ENCODE measurements around the gene FDCSP. TPM values are rescaled to one million over a fixed set of nuclear protein-coding genes. Genes with fewer than 3 reads are reported as not detected.

Gene FDCSP
- total RNA-seq, 1 donor from 2014 or later = not detected

- H3K9me3 Mint-ChIP-seq (ENCODE audit: unreplicated experiment) = no peaks in the 10 kb centered on the region
- no peaks in the 10 kb centered on the region for H3K4me1 Mint-ChIP-seq (ENCODE audit: unreplicated experiment)
- H3K36me3 Mint-ChIP-seq (ENCODE audit: unreplicated experiment) = no peaks in the 10 kb centered on the region
- TF ChIP-seq, protein P1, sequence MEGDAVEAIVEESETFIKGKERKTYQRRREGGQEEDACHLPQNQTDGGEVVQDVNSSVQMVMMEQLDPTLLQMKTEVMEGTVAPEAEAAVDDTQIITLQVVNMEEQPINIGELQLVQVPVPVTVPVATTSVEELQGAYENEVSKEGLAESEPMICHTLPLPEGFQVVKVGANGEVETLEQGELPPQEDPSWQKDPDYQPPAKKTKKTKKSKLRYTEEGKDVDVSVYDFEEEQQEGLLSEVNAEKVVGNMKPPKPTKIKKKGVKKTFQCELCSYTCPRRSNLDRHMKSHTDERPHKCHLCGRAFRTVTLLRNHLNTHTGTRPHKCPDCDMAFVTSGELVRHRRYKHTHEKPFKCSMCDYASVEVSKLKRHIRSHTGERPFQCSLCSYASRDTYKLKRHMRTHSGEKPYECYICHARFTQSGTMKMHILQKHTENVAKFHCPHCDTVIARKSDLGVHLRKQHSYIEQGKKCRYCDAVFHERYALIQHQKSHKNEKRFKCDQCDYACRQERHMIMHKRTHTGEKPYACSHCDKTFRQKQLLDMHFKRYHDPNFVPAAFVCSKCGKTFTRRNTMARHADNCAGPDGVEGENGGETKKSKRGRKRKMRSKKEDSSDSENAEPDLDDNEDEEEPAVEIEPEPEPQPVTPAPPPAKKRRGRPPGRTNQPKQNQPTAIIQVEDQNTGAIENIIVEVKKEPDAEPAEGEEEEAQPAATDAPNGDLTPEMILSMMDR (IDR thresholded peaks at IDR 0.05) = no peak
- no peak for DNase-seq (ENCODE audit: extremely low spot score, unreplicated experiment)
- no peak overlapping the region for H3K27ac Mint-ChIP-seq (ENCODE audit: unreplicated experiment)
- peaks cover 28% of the 10 kb centered on the region for H3K27me3 Mint-ChIP-seq (ENCODE audit: unreplicated experiment)
- no peak overlapping the region for H3K4me3 Mint-ChIP-seq (ENCODE audit: unreplicated experiment)
Observed at GRCh38 chr4:70182517-70183167, 43.3 kb upstream of the FDCSP start.

DNA sequence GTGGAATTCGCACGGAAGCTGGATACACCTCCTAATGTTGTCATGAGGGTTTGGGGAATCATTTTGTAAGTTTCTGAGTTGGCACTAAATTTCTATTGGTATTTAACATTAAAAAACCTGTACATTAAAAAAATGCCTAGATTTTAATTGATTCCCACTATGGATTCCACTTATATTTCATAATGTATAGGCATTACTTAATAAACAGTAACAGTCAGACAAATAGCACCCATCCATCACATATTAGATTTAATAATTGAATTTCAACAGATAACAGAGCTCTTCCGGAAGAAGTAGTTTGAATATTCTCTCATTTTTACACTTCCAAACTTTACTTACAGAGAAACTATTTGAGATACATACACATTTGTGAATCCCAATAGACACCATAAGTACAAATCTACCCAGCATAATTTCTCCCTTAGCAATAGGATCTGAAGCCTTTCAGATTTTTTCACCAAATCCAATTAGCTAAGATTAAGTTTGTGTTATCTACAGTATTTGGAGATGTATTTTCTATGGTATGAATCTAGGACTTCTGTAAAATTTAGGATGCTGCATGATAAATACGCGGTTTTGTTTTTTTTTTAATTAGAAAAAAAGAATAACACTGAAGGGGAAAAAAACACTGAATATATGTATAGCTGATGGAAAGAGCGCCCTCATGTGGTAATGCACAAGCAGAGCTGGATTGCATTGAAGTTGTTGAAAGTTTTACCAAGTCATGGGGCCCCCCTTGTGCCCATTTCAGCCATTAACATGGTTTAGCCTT, 42.6 kb upstream of the FDCSP start:
- H3K36me3 Mint-ChIP-seq (ENCODE audit: unreplicated experiment) = no peaks in the 10 kb centered on the region
- no peaks in the 10 kb centered on the region for H3K4me1 Mint-ChIP-seq (ENCODE audit: unreplicated experiment)
- no peak for DNase-seq (ENCODE audit: extremely low spot score, unreplicated experiment)
- H3K27me3 Mint-ChIP-seq (ENCODE audit: unreplicated experiment) = peaks cover 31% of the 10 kb centered on the region
- TF ChIP-seq, protein P1 (IDR thresholded peaks at IDR 0.05) = peak; percentile 72
- no peak overlapping the region for H3K4me3 Mint-ChIP-seq (ENCODE audit: unreplicated experiment)
- no peak overlapping the region for H3K27ac Mint-ChIP-seq (ENCODE audit: unreplicated experiment)
- no peaks in the 10 kb centered on the region for H3K9me3 Mint-ChIP-seq (ENCODE audit: unreplicated experiment)

GRCh38 chr4:70183940-70184246, 42.0 kb upstream of the FDCSP start:
- no peak overlapping the region for H3K4me3 Mint-ChIP-seq (ENCODE audit: unreplicated experiment)
- no peak for DNase-seq (ENCODE audit: extremely low spot score, unreplicated experiment)
- H3K9me3 Mint-ChIP-seq (ENCODE audit: unreplicated experiment) = no peaks in the 10 kb centered on the region
- no peaks in the 10 kb centered on the region for H3K4me1 Mint-ChIP-seq (ENCODE audit: unreplicated experiment)
- H3K27me3 Mint-ChIP-seq (ENCODE audit: unreplicated experiment) = peaks cover 31% of the 10 kb centered on the region
- H3K36me3 Mint-ChIP-seq (ENCODE audit: unreplicated experiment) = no peaks in the 10 kb centered on the region
- TF ChIP-seq, protein P1 (IDR thresholded peaks at IDR 0.05) = no peak
- no peak overlapping the region for H3K27ac Mint-ChIP-seq (ENCODE audit: unreplicated experiment)

DNA sequence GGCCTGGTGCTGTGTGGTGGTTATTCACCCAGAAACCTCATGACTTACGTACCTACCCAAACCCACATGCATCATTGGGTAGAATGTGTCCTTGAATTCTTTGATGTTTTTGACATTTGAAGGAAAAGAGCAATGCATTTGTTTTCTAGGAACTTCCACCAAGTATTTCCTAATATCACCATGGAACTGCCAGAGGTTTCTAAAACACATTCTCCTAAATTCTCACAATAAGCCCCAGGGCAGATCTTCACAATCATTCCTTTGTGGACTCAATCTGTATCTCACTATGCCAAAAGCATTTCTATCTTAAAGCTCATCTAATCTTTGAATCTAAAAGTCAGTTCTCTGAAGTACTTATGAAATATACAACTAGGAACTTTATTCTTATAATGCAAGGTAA, 38.7 kb upstream of the FDCSP start:
- TF ChIP-seq, protein P1 (IDR thresholded peaks at IDR 0.05) = no peak
- Mint-ChIP-seq H3K36me3 (ENCODE audit: unreplicated experiment) (no peaks in the 10 kb centered on the region), H3K4me3 (ENCODE audit: unreplicated experiment) (no peak overlapping the region), H3K9me3 (ENCODE audit: unreplicated experiment) (no peaks in the 10 kb centered on the region), H3K4me1 (ENCODE audit: unreplicated experiment) (no peaks in the 10 kb centered on the region), H3K27me3 (ENCODE audit: unreplicated experiment) (peaks cover 30% of the 10 kb centered on the region), H3K27ac (ENCODE audit: unreplicated experiment) (no peak overlapping the region)
- DNase-seq (ENCODE audit: extremely low spot score, unreplicated experiment) = no peak

DNA sequence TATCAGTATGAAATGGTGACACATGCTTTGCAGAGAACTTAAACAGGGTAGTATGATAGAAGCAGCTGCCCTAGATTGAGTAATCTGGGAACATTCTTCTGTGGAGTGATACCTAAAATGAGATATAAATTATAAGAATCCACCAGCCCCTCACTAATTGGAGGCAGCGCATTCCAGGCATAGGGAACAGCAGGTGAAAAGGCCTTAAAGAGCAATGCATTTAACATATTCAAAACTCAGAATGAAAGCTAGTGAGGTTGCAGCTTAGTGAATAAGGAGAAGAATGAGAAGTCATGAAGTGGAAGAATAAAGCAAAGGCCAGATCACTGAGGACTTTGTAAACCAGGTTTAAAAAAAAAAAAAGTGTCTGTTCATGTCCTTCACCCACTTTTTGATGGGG, 35.3 kb upstream of the FDCSP start:
- Mint-ChIP-seq H3K36me3 (ENCODE audit: unreplicated experiment) (no peaks in the 10 kb centered on the region), H3K27ac (ENCODE audit: unreplicated experiment) (no peak overlapping the region), H3K27me3 (ENCODE audit: unreplicated experiment) (peaks cover 18% of the 10 kb centered on the region), H3K4me3 (ENCODE audit: unreplicated experiment) (no peak overlapping the region), H3K4me1 (ENCODE audit: unreplicated experiment) (no peaks in the 10 kb centered on the region), H3K9me3 (ENCODE audit: unreplicated experiment) (no peaks in the 10 kb centered on the region)
- TF ChIP-seq, protein P1 (IDR thresholded peaks at IDR 0.05) = no peak
- no peak for DNase-seq (ENCODE audit: extremely low spot score, unreplicated experiment)

Data from osteocyte (in vitro differentiated cells).